ENCODE results near the gene DGKZ. TPM values are rescaled to one million over a fixed set of nuclear protein-coding genes. Genes with fewer than 3 reads are reported as not detected.

Gene DGKZ
- total and polyA plus RNA-seq, 4 donors = 4.6 to 24.3 (median 14.4) TPM

DNA sequence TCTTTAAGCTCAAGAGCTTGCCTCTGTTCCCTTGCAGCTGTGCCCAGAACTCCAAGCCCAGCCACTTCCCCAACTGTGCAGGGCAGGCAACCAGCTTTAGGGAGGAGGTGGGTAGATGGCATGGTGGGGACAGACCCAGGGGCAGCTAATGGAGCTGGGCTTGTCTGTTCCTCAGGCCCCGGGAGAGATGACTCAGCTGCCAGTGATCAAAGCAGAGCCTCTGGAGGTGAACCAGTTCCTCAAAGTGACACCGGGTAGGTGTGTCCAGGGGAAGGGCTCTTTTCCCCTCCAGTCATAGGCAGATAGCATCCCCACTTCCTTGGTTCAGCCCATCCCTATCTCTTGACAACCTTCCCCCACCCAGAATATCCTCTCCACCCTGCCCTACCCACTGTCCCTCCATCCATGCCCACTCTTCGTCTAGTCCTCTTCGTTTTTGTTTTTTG, 37.4 kb upstream of the DGKZ start:
- Histone ChIP-seq H3K9ac (ENCODE audit: low read depth in 1 of 2, low read length in 2 of 2) (no peak overlapping the region), H3K27me3 (ENCODE audit: control insufficient read depth in 4 of 4, insufficient read depth in 4 of 4, low read length in 3 of 4) (peaks cover 0 to 5% (median 0%) of the 10 kb centered on the region in 4 donors), H3K9me3 (ENCODE audit: control insufficient read depth in 4 of 4, low read length in 3 of 4) (no peaks in the 10 kb centered on the region), H3K27ac (ENCODE audit: low read depth in 1 of 2, low read length in 2 of 2) (no peak overlapping the region), H3K4me3 (ENCODE audit: low read depth in 1 of 3, low read length in 3 of 3) (no peak overlapping the region), H3K36me3 (ENCODE audit: control insufficient read depth in 4 of 4, insufficient read depth in 3 of 4, low read depth in 1 of 4, low read length in 3 of 4) (no peaks in the 10 kb centered on the region), H3K4me1 (ENCODE audit: control insufficient read depth in 4 of 4, insufficient read depth in 4 of 4, low read length in 3 of 4) (no peaks in the 10 kb centered on the region)
- DNase-seq (ENCODE audit: low spot score) = no peak
- TF ChIP-seq NR2F2 (IDR thresholded peaks at IDR 0.05) (no peak), ATF3 (IDR thresholded peaks at IDR 0.05) (no peak), RAD21 (IDR thresholded peaks at IDR 0.05) (no peak), GABPA (IDR thresholded peaks at IDR 0.05 in 1 of 2, conservative IDR thresholded peaks at IDR 0.05 in 1 of 2) (no peak), CTCF (IDR thresholded peaks at IDR 0.05; ENCODE audit: low read depth, low read length, missing input control) (no peak), FOXA1 (IDR thresholded peaks at IDR 0.05) (no peak), HNF4G (IDR thresholded peaks at IDR 0.05) (no peak), JUND (IDR thresholded peaks at IDR 0.05) (no peak), FOXA2 (IDR thresholded peaks at IDR 0.05) (no peak), HNF4A (conservative IDR thresholded peaks at IDR 0.05) (no peak), TAF1 (conservative IDR thresholded peaks at IDR 0.05) (no peak), EGR1 (IDR thresholded peaks at IDR 0.05; ENCODE audit: low read depth in 2 of 2) (no peak), MAX (IDR thresholded peaks at IDR 0.05) (no peak), YY1 (IDR thresholded peaks at IDR 0.05) (no peak)
- WGBS = 76% methylated on average over 4 of the region's 4 CpGs

DNA sequence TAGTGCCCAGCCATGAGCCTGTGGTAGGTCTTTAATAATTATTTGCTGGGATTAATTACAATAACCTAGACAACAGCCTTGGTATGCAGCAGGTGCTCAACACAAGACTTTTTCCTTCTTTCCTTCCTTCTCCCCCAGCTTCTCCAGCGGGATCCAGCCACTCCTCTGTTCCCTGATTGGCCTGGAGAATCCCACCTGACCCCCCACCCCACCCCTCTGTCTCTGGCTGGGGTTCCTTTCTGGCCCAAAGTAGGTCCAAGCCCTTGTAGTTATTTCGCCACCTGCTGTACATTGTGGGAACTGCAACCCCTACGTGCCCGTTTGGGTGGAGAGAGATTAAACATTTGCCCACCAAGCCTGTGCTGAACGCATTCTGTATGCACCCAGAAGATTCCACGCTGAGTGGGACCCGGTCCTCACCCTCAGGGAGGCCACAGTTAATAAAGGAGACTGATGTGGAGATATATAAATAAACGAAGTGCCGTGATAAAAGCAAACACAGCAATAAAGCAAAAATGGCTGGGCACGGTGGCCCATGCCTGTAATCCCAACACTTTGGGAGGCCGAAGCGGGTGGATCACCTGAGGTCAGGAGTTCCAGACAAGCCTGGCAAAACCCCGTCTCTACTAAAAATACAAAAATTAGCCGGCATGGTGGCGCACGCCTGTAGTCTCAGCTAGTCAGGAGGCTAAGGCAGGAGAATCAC, 32.1 kb upstream of the DGKZ start:
- Histone ChIP-seq H3K36me3 (ENCODE audit: control insufficient read depth in 4 of 4, insufficient read depth in 3 of 4, low read depth in 1 of 4, low read length in 3 of 4) (no peaks in the 10 kb centered on the region), H3K27ac (ENCODE audit: low read depth in 1 of 2, low read length in 2 of 2) (no peak overlapping the region), H3K4me1 (ENCODE audit: control insufficient read depth in 4 of 4, insufficient read depth in 4 of 4, low read length in 3 of 4) (peaks cover 0 to 5% (median 0%) of the 10 kb centered on the region in 4 donors), H3K9me3 (ENCODE audit: control insufficient read depth in 4 of 4, low read length in 3 of 4) (no peaks in the 10 kb centered on the region), H3K9ac (ENCODE audit: low read depth in 1 of 2, low read length in 2 of 2) (no peak overlapping the region), H3K27me3 (ENCODE audit: control insufficient read depth in 4 of 4, insufficient read depth in 4 of 4, low read length in 3 of 4) (no peaks in the 10 kb centered on the region), H3K4me3 (ENCODE audit: low read depth in 1 of 3, low read length in 3 of 3) (no peak overlapping the region)
- peak; percentile 78 for DNase-seq (ENCODE audit: low spot score)
- 44% methylated on average over 16 of the region's 16 CpGs for WGBS
- no peak for TF ChIP-seq JUND (IDR thresholded peaks at IDR 0.05)
- no peak for TF ChIP-seq GABPA (IDR thresholded peaks at IDR 0.05 in 1 of 2, conservative IDR thresholded peaks at IDR 0.05 in 1 of 2)
- no peak for TF ChIP-seq FOXA1 (IDR thresholded peaks at IDR 0.05)
- TF ChIP-seq HNF4G (IDR thresholded peaks at IDR 0.05) = no peak
- peak; percentile 90 for TF ChIP-seq CTCF (IDR thresholded peaks at IDR 0.05; ENCODE audit: low read depth, low read length, missing input control)
- no peak for TF ChIP-seq EGR1 (IDR thresholded peaks at IDR 0.05; ENCODE audit: low read depth in 2 of 2)
- no peak for TF ChIP-seq YY1 (IDR thresholded peaks at IDR 0.05)
- peak; percentile 65 to 85 for TF ChIP-seq RAD21 (IDR thresholded peaks at IDR 0.05)
- no peak for TF ChIP-seq ATF3 (IDR thresholded peaks at IDR 0.05)
- TF ChIP-seq, protein P1, sequence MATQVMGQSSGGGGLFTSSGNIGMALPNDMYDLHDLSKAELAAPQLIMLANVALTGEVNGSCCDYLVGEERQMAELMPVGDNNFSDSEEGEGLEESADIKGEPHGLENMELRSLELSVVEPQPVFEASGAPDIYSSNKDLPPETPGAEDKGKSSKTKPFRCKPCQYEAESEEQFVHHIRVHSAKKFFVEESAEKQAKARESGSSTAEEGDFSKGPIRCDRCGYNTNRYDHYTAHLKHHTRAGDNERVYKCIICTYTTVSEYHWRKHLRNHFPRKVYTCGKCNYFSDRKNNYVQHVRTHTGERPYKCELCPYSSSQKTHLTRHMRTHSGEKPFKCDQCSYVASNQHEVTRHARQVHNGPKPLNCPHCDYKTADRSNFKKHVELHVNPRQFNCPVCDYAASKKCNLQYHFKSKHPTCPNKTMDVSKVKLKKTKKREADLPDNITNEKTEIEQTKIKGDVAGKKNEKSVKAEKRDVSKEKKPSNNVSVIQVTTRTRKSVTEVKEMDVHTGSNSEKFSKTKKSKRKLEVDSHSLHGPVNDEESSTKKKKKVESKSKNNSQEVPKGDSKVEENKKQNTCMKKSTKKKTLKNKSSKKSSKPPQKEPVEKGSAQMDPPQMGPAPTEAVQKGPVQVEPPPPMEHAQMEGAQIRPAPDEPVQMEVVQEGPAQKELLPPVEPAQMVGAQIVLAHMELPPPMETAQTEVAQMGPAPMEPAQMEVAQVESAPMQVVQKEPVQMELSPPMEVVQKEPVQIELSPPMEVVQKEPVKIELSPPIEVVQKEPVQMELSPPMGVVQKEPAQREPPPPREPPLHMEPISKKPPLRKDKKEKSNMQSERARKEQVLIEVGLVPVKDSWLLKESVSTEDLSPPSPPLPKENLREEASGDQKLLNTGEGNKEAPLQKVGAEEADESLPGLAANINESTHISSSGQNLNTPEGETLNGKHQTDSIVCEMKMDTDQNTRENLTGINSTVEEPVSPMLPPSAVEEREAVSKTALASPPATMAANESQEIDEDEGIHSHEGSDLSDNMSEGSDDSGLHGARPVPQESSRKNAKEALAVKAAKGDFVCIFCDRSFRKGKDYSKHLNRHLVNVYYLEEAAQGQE (IDR thresholded peaks at IDR 0.05) = no peak
- no peak for TF ChIP-seq TAF1 (conservative IDR thresholded peaks at IDR 0.05)
- no peak for TF ChIP-seq SP1 (IDR thresholded peaks at IDR 0.05)

All from liver (tissue), 9 donors.